Ascending aorta (tissue), 2 donors: ENCODE data around the gene KLF7. TPM values are rescaled to one million over a fixed set of nuclear protein-coding genes. Genes with fewer than 3 reads are reported as not detected.
"Not testable (repeated sequence)": the region's sequence is repeated elsewhere in the genome, so short reads cannot be mapped to it uniquely, and the experiment has no call there.

ENCODE experiments used
- DNase-seq, 2 donors: peaks; one replicate each; pipeline ENCODE4 v3.0.0-alpha.2; 2019; ENCODE audit warnings: low spot score in 2 of 2
- H3K27ac ChIP-seq, 2 donors: fragments of 200-600 bp; sonication (generic); one replicate each; pipeline ENCODE4 v1.5.1; 2016 to 2017; ENCODE audit warnings: mild to moderate bottlenecking in 1 of 2
- H3K27me3 ChIP-seq: fragments of 200-600 bp; sonication (generic); one replicate; pipeline ENCODE4 v1.5.1; 2017
- H3K36me3 ChIP-seq, 2 donors: fragments of 200-600 bp; sonication (generic); one replicate each; pipeline ENCODE4 v1.5.1; 2016
- H3K4me1 ChIP-seq, 2 donors: fragments of 200-600 bp; sonication (generic); one replicate each; pipeline ENCODE4 v1.5.1; 2016 to 2017; ENCODE audit warnings: mild to moderate bottlenecking in 1 of 2
- H3K4me3 ChIP-seq, 2 donors: fragments of 200-600 bp; sonication (generic); one replicate each; pipeline ENCODE4 v1.5.1; 2016 to 2017; ENCODE audit warnings: mild to moderate bottlenecking in 1 of 2
- H3K9me3 ChIP-seq, 2 donors: fragments of 200-600 bp; sonication (generic); one replicate each; pipeline ENCODE4 v1.5.1; 2016
- intact Hi-C: fragments of 100-400 bp; cut with DNase I; formaldehyde crosslinking; loops from one replicate; pipeline ENCODE4 v1.15.1; 2023
- total RNA-seq: library from RNA; depleted of rRNA; stranded (reverse); fragments of >200 nt; gene quantifications from one replicate; pipeline ENCODE4 v1.1.0, GENCODE V29; 2016
- TF ChIP-seq, protein P1 (sequence below), 3 experiments: fragments of 200-600 bp in 2 of 3; fragments of 450-650 bp in 1 of 3; sonication (generic) in 2 of 3; IDR thresholded peaks; one replicate each; pipeline ENCODE4 v1.5.1; 2016 to 2019; ENCODE audit warnings: antibody characterized with exemption in 3 of 3, mild to moderate bottlenecking in 1 of 3, moderate library complexity in 1 of 3

Gene KLF7
- total RNA-seq, 1 donor from 2014 or later: 17.0 TPM

DNA sequence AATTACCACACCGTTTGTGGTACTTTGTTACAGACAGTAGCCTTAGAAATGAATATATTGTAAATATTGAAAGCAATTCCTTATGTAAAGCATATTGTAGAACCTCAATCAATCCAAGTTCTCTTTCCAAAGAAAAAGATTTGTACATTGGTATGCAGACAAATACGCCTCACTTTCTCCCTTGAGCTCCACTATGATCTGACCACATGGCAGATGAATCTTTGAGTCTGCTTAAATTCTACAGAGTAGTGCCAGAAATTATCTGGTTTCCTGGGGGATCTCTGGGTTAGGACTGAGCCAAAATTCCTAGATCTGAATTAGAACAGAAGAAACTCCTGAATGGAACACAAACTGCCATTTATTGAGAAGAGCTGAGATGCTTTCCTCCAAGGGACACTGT is 127.4 kb downstream of the KLF7 start:
- H3K27me3 ChIP-seq: no peaks in the 10 kb centered on the region
- no peak for DNase-seq
- H3K4me3 ChIP-seq: no peak overlapping the region
- peaks cover 0 to 6% of the 10 kb centered on the region in 2 donors for H3K9me3 ChIP-seq
- H3K4me1 ChIP-seq: peaks cover 0 to 16% of the 10 kb centered on the region in 2 donors
- H3K27ac ChIP-seq: no peak overlapping the region
- TF ChIP-seq, protein P1, sequence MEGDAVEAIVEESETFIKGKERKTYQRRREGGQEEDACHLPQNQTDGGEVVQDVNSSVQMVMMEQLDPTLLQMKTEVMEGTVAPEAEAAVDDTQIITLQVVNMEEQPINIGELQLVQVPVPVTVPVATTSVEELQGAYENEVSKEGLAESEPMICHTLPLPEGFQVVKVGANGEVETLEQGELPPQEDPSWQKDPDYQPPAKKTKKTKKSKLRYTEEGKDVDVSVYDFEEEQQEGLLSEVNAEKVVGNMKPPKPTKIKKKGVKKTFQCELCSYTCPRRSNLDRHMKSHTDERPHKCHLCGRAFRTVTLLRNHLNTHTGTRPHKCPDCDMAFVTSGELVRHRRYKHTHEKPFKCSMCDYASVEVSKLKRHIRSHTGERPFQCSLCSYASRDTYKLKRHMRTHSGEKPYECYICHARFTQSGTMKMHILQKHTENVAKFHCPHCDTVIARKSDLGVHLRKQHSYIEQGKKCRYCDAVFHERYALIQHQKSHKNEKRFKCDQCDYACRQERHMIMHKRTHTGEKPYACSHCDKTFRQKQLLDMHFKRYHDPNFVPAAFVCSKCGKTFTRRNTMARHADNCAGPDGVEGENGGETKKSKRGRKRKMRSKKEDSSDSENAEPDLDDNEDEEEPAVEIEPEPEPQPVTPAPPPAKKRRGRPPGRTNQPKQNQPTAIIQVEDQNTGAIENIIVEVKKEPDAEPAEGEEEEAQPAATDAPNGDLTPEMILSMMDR (IDR thresholded peaks at IDR 0.05): no peak
- intact Hi-C loops: no loop called here
- H3K36me3 ChIP-seq: no peaks in the 10 kb centered on the region

DNA sequence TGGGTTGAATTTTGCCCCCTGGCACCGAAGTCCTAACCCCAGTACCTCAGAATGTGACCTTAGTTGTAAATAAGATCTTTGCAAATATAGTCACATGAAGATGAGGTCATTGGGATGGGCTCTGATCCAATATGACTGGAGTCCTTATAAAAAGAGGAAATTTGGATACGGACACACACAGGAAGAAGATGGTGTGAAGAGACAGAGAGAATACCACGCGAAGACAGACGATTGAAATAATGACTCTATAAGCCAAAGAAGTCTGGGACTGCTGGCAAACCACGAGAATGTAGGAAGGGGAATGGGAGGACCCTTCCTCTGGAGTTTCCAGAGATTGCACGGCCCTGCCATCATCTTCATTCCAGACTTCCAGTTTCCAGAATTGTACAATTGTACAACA is 127.9 kb downstream of the KLF7 start:
- no peak overlapping the region for H3K27ac ChIP-seq
- TF ChIP-seq, protein P1 (IDR thresholded peaks at IDR 0.05): no peak
- H3K9me3 ChIP-seq: peaks cover 0 to 10% of the 10 kb centered on the region in 2 donors
- H3K4me1 ChIP-seq: peaks cover 0 to 14% of the 10 kb centered on the region in 2 donors
- H3K27me3 ChIP-seq: no peaks in the 10 kb centered on the region
- no peak for DNase-seq
- H3K4me3 ChIP-seq: no peak overlapping the region
- H3K36me3 ChIP-seq: no peaks in the 10 kb centered on the region
- intact Hi-C loops: no loop called here

DNA sequence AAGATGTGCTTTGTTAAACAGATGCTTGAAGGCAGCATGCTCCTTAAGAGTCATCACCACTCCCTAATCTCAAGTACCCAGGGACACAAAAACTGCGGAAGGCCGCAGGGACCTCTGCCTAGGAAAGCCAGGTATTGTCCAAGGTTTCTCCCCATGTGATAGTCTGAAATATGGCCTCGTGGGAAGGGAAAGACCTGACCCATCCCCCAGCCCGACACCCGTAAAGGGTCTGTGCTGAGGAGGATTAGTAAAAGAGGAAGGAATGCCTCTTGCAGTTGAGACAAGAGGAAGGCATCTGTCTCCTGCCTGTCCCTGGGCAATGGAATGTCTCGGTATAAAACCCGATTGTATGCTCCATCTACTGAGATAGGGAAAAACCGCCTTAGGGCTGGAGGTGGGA is 128.7 kb downstream of the KLF7 start:
- H3K4me1 ChIP-seq, H3K36me3 ChIP-seq, DNase-seq, intact Hi-C loops, H3K27me3 ChIP-seq, H3K27ac ChIP-seq, H3K4me3 ChIP-seq: not testable (repeated sequence)
- H3K9me3 ChIP-seq: peaks cover 0 to 11% of the 10 kb centered on the region in 2 donors

DNA sequence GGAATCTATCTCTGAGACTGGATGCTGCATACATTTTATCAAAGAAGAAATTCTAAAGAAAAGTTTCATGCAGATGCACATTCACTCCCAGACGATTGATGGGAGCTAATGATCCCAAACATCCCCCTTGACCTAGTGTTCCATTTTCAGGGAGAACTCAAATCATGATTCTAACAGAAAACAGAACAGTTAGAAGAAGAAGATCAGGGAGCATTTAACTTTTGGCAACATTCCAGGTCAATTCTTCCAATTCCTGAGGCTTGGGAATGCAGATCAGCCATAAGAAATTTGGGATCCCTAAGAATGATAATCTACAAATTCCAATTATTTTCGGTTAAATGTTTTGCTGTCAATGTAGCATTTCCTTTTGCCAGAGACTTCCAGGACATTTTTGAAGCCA is 129.9 kb downstream of the KLF7 start:
- H3K36me3 ChIP-seq: no peaks in the 10 kb centered on the region
- intact Hi-C loops: no loop called here
- no peaks in the 10 kb centered on the region for H3K4me1 ChIP-seq
- H3K27me3 ChIP-seq: no peaks in the 10 kb centered on the region
- TF ChIP-seq, protein P1 (IDR thresholded peaks at IDR 0.05): no peak
- no peak overlapping the region for H3K4me3 ChIP-seq
- H3K27ac ChIP-seq: no peak overlapping the region
- H3K9me3 ChIP-seq: peaks cover 0 to 11% of the 10 kb centered on the region in 2 donors
- no peak for DNase-seq

DNA sequence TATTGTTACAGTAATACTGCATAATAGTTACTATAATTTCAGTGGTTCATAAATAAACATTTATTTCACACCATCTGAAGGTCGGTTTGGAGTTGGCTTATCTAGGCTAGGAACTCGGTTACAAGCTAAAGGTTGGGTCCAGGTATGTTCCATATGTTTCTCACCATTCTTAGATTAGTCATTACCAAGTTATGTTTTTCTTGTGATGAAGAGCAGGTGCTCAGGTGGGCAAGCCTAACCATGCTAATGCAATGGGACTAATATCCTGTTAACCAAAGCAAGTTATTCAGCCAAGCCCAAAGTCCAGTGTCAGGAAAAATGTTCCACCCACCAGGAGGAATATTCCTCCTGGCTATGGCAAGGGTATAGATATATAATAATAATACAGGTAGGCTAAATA is 133.3 kb downstream of the KLF7 start:
- DNase-seq: no peak
- Histone ChIP-seq H3K36me3 (no peaks in the 10 kb centered on the region), H3K4me1 (no peaks in the 10 kb centered on the region), H3K27me3 (no peaks in the 10 kb centered on the region), H3K9me3 (peaks cover 0 to 11% of the 10 kb centered on the region in 2 donors), H3K4me3 (no peak overlapping the region), H3K27ac (no peak overlapping the region)
- TF ChIP-seq, protein P1 (IDR thresholded peaks at IDR 0.05): no peak
- intact Hi-C loops: no loop called here

Other genes starting within 250 kb of the KLF7 start
- gene CPO, start 226.4 kb downstream of the KLF7 start, total RNA-seq: not detected